ENCODE results near the gene TNNI2.
"Not testable (repeated sequence)": the region's sequence is repeated elsewhere in the genome, so short reads cannot be mapped to it uniquely, and the experiment has no call there.

The TNNI2 gene

DNA sequence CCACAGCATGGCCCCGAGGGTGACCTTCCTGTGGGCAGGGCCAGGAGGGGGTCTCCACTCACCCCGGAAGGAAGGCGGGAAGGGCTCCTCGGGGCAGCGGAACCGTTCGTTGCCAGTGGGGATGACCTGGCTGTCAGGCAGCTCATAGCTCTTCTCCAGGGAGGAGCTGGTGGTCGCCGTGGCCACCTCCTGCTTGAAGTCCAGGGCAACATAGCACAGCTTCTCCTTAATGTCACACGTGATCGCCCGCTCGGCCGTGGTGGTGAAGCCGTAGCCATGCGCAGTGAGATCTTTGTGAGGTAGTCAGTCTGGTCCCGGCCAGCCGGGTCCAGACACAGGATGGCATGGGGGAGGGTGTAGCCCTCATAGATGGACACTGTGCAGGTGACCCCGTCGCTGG lies 35.5 kb upstream of the TNNI2 start:
- TF ChIP-seq EZH2 (optimal IDR thresholded peaks at IDR 0.05; ENCODE audit: low read depth, low read length) = no peak
- TF ChIP-seq, protein P1, sequence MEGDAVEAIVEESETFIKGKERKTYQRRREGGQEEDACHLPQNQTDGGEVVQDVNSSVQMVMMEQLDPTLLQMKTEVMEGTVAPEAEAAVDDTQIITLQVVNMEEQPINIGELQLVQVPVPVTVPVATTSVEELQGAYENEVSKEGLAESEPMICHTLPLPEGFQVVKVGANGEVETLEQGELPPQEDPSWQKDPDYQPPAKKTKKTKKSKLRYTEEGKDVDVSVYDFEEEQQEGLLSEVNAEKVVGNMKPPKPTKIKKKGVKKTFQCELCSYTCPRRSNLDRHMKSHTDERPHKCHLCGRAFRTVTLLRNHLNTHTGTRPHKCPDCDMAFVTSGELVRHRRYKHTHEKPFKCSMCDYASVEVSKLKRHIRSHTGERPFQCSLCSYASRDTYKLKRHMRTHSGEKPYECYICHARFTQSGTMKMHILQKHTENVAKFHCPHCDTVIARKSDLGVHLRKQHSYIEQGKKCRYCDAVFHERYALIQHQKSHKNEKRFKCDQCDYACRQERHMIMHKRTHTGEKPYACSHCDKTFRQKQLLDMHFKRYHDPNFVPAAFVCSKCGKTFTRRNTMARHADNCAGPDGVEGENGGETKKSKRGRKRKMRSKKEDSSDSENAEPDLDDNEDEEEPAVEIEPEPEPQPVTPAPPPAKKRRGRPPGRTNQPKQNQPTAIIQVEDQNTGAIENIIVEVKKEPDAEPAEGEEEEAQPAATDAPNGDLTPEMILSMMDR (IDR thresholded peaks at IDR 0.05; ENCODE audit: low read length) = no peak
- no peak for TF ChIP-seq EZH2phosphoT487 (IDR thresholded peaks at IDR 0.05; ENCODE audit: low read length)
- no peaks in the 10 kb centered on the region for H3K79me2 ChIP-seq (ENCODE audit: low read length)
- no peak overlapping the region for H3K9ac ChIP-seq (ENCODE audit: low read length)
- no peaks in the 10 kb centered on the region for H3K36me3 ChIP-seq (replicated peaks; ENCODE audit: insufficient read depth, low read length)
- no peaks in the 10 kb centered on the region for H3K9me3 ChIP-seq (replicated peaks; ENCODE audit: insufficient read depth, low read length)
- DNase-seq = no peak
- H2AFZ ChIP-seq (ENCODE audit: low read length) = no peak overlapping the region
- peaks cover 97% of the 10 kb centered on the region for H3K27me3 ChIP-seq (replicated peaks; ENCODE audit: insufficient read depth, low read length)
- H3K9me2 ChIP-seq (replicated peaks; ENCODE audit: insufficient read depth, low read length) = no peaks in the 10 kb centered on the region
- no peaks in the 10 kb centered on the region for H3K4me1 ChIP-seq (ENCODE audit: low read length)
- no peak overlapping the region for H3K4me2 ChIP-seq (ENCODE audit: low read depth, low read length)
- H4K20me1 ChIP-seq (ENCODE audit: insufficient read depth, low read length) = no peaks in the 10 kb centered on the region
- H3K27ac ChIP-seq (ENCODE audit: low read length) = no peak overlapping the region
- H3F3A ChIP-seq (ENCODE audit: insufficient read depth, low read length) = no peaks in the 10 kb centered on the region
- H3K4me3 ChIP-seq (ENCODE audit: low read length) = no peak overlapping the region

DNA sequence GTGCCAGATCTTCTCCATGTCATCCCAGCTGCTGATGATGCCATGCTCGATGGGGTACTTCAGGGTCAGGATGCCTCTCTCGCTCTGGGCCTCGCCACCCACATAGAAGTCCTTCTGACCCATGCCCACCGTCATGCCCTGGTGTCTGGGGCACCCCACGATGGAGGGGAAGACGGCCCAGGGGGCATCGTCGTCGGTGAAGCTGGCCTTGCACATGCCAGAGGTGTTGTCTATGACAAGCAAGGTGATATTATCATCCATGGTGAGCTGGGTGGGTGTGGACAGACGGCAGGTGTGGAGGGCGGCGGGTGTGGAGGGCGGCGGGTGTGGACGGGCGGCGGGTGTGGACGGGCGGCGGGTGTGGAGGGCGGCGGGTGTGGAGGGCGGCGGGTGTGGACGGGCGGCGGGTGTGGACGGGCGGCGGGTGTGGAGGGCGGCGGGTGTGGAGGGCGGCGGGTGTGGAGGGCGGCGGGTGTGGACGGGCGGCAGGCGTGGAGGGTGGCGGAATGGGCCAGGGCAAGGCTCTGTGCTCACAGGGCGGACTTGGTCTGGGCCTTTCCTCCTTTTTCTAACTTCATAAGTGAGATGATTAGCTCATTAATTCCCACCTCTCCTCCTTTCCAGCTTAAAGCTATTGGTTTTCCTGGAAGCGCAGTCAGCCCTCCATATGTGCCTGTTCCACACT lies 34.8 kb upstream of the TNNI2 start:
- H3K4me3 ChIP-seq (ENCODE audit: low read length); H3K4me1 ChIP-seq (ENCODE audit: low read length); DNase-seq; H3K9me2 ChIP-seq (replicated peaks; ENCODE audit: insufficient read depth, low read length); H3K79me2 ChIP-seq (ENCODE audit: low read length); H4K20me1 ChIP-seq (ENCODE audit: insufficient read depth, low read length); H3K4me2 ChIP-seq (ENCODE audit: low read depth, low read length); H3K9ac ChIP-seq (ENCODE audit: low read length); H3K36me3 ChIP-seq (replicated peaks; ENCODE audit: insufficient read depth, low read length); H2AFZ ChIP-seq (ENCODE audit: low read length); H3K27ac ChIP-seq (ENCODE audit: low read length); H3K9me3 ChIP-seq (replicated peaks; ENCODE audit: insufficient read depth, low read length); H3F3A ChIP-seq (ENCODE audit: insufficient read depth, low read length): not testable (repeated sequence)
- peaks cover 96% of the 10 kb centered on the region for H3K27me3 ChIP-seq (replicated peaks; ENCODE audit: insufficient read depth, low read length)

DNA sequence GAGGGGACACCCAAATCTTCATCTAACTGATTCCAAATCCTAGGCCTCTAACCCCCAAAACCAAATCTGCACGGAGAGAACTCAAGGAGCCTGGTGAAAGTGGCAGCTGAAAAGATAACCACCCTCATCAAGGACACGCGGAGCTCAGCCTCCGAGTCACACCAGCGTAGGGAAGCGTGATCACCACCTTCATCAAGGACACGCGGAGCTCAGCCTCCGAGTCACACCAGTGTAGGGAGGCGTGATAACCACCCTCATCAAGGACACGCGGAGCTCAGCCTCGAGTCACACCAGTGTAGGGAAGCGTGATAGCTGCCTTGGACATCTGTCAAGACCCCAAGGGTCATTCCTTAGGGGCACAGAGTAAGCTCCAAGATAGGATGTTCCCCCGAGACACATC lies 33.3 kb upstream of the TNNI2 start:
- Histone ChIP-seq H3K27me3 (replicated peaks; ENCODE audit: insufficient read depth, low read length) (peaks cover 96% of the 10 kb centered on the region), H3K4me2 (ENCODE audit: low read depth, low read length) (no peak overlapping the region), H3K9me2 (replicated peaks; ENCODE audit: insufficient read depth, low read length) (no peaks in the 10 kb centered on the region), H3K27ac (ENCODE audit: low read length) (no peak overlapping the region), H3K79me2 (ENCODE audit: low read length) (no peaks in the 10 kb centered on the region), H3K4me1 (ENCODE audit: low read length) (no peaks in the 10 kb centered on the region), H3K36me3 (replicated peaks; ENCODE audit: insufficient read depth, low read length) (no peaks in the 10 kb centered on the region), H3F3A (ENCODE audit: insufficient read depth, low read length) (no peaks in the 10 kb centered on the region), H3K9me3 (replicated peaks; ENCODE audit: insufficient read depth, low read length) (no peaks in the 10 kb centered on the region), H4K20me1 (ENCODE audit: insufficient read depth, low read length) (no peaks in the 10 kb centered on the region), H3K9ac (ENCODE audit: low read length) (no peak overlapping the region), H2AFZ (ENCODE audit: low read length) (no peak overlapping the region), H3K4me3 (ENCODE audit: low read length) (no peak overlapping the region)
- DNase-seq = no peak
- TF ChIP-seq EZH2phosphoT487 (IDR thresholded peaks at IDR 0.05; ENCODE audit: low read length) = no peak
- TF ChIP-seq EZH2 (optimal IDR thresholded peaks at IDR 0.05; ENCODE audit: low read depth, low read length) = no peak
- TF ChIP-seq, protein P1 (IDR thresholded peaks at IDR 0.05; ENCODE audit: low read length) = no peak

DNA sequence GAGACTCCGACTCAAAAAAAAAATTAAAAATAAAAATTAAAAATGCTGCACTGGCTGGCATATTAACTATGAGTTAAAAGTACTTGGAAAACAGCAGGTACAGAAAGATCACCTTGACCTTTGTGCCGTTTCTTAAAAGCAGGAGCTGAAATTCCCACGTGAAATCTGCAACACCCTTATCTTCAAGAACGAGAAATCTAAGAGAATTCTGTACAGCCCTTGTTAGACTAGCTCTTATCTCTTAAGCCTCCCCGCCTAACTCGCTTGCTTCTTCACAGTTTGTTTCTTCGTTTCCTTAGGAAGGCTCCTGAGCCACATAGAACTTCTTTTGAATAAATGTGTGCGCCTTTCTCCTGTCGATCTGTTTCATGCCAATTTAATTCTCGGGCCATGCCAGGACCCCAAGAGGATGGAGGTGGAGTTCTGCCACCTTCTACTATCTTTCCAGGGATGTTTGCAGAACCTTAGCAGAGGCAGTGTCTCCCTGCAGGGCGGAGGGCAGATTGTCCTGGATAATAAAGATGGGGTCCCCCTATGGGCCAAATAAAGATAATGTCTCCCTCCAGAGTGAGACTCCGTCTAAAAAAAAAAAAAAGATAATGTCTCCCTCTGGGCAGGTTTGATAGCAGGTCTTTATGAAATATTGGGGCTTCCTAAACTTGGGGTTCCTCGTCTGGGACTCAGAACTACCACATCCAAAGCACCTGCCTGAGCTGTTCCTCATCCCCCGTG lies 31.4 kb upstream of the TNNI2 start:
- Histone ChIP-seq H3K4me2 (ENCODE audit: low read depth, low read length) (no peak overlapping the region), H3K9ac (ENCODE audit: low read length) (no peak overlapping the region), H3K27ac (ENCODE audit: low read length) (no peak overlapping the region), H3F3A (ENCODE audit: insufficient read depth, low read length) (no peaks in the 10 kb centered on the region), H3K4me1 (ENCODE audit: low read length) (no peaks in the 10 kb centered on the region), H3K9me3 (replicated peaks; ENCODE audit: insufficient read depth, low read length) (no peaks in the 10 kb centered on the region), H3K27me3 (replicated peaks; ENCODE audit: insufficient read depth, low read length) (peaks cover 96% of the 10 kb centered on the region), H3K36me3 (replicated peaks; ENCODE audit: insufficient read depth, low read length) (no peaks in the 10 kb centered on the region), H2AFZ (ENCODE audit: low read length) (no peak overlapping the region), H3K79me2 (ENCODE audit: low read length) (no peaks in the 10 kb centered on the region), H3K9me2 (replicated peaks; ENCODE audit: insufficient read depth, low read length) (no peaks in the 10 kb centered on the region), H3K4me3 (ENCODE audit: low read length) (no peak overlapping the region), H4K20me1 (ENCODE audit: insufficient read depth, low read length) (no peaks in the 10 kb centered on the region)
- TF ChIP-seq, protein P1 (IDR thresholded peaks at IDR 0.05; ENCODE audit: low read length) = no peak
- TF ChIP-seq EZH2phosphoT487 (IDR thresholded peaks at IDR 0.05; ENCODE audit: low read length) (no peak), EZH2 (optimal IDR thresholded peaks at IDR 0.05; ENCODE audit: low read depth, low read length) (no peak)
- DNase-seq = no peak
